Measurements from ENCODE around the gene MAP3K3. TPM values are rescaled to one million over a fixed set of nuclear protein-coding genes. Genes with fewer than 3 reads are reported as not detected.

Gene MAP3K3
- total and polyA plus RNA-seq, 10 of the 15 experiments (the other 5 are each of a cell fraction or from before 2014, with no cell fraction given), result 1.6 to 24.1 (median 15.0) TPM

DNA sequence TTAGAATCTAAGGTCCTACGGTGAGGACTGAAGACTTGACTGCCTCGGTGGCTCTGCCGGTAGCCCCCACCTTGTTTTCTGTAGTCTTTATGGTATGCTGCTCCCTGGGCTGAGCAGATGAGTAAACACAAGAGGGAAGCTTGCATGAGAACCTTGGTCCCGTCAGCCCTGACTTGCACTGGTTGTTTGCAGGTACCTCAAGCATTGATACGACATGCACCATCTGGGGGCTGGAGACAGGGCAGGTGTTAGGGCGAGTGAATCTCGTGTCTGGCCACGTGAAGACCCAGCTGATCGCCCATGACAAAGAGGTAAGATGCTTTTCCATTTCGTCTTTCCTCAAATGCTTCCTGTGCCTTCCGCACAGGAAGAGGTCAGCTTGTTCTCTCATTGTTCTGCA, 42.6 kb upstream of the MAP3K3 start:
- Histone ChIP-seq H3K9ac (ENCODE audit: control insufficient read depth, insufficient read depth, low read length) (no peak overlapping the region), H3K4me3 (no peak overlapping the region), H3K79me2 (ENCODE audit: control insufficient read depth, insufficient read depth, low read length) (peaks cover 1% of the 10 kb centered on the region; the same call in 1 of the 2 replicates), H3K4me2 (ENCODE audit: control insufficient read depth, insufficient read depth) (no peak overlapping the region), H3K27me3 (replicated peaks in 1 of 2; ENCODE audit: control insufficient read depth in 2 of 2, insufficient read depth in 2 of 2, low read length in 1 of 2) (no peaks in the 10 kb centered on the region), H3K27ac (ENCODE audit: control insufficient read depth, insufficient read depth) (no peak overlapping the region), H3K9me3 (replicated peaks; ENCODE audit: control insufficient read depth, insufficient read depth, low read length) (no peaks in the 10 kb centered on the region), H3K36me3 (ENCODE audit: control insufficient read depth in 2 of 2, insufficient read depth in 2 of 2, low read length in 1 of 2) (peaks cover 17 to 38% of the 10 kb centered on the region in 2 experiments), H4K20me1 (ENCODE audit: control insufficient read depth, insufficient read depth) (peaks cover 6% of the 10 kb centered on the region; the same call in 1 of the 2 replicates), H3K4me1 (ENCODE audit: control insufficient read depth, insufficient read depth, low read length) (no peaks in the 10 kb centered on the region), H2AFZ (ENCODE audit: control insufficient read depth, low read depth, low read length) (no peak overlapping the region)
- in situ Hi-C loops (cut with MboI), result no loop called here
- ATAC-seq (no peak), FAIRE-seq (no peak), DNase-seq (ENCODE audit: low read depth, low spot score) (no peak)
- intact Hi-C loops (cut with micrococcal nuclease; ENCODE audit: unreplicated experiment), result no loop called here
- SMC1A ChIA-PET (ENCODE audit: uncharacterized antibody, unreplicated experiment), result interaction anchor here (1.5 kb wide), 1 partner anchor 77 kb away, joined by 3 read pairs; no protein-coding TSS in a partner anchor
- 94% methylated on average over 11 of the region's 11 CpGs for WGBS (ENCODE audit: insufficient coverage, insufficient replicate concordance, low lambda C conversion rate, missing lambda C conversion rate)
- TF ChIP-seq ATF2 (IDR thresholded peaks at IDR 0.05; ENCODE audit: low read length) (no peak), FOXK2 (IDR thresholded peaks at IDR 0.05) (0 out of 2 replicates have a peak, but pooled peaks have one; percentile 11)
- POLR2A ChIA-PET, result interaction anchor here (1.6 kb wide), 1 partner anchor 10 kb away, joined by 5 read pairs; no protein-coding TSS in a partner anchor
- RAD21 ChIA-PET (ENCODE audit: unreplicated experiment), result no interaction called here
- CTCF ChIA-PET, result interaction anchor here (0.6 to 1.3 kb wide), 3 partner anchors 15 to 176 kb away, joined by 3 read pairs; no protein-coding TSS in a partner anchor
- BruUV-seq (replicated peaks), result no TSS peak

- ChIA-PET SMC1A (ENCODE audit: uncharacterized antibody, unreplicated experiment) (no interaction called here), CTCF (interaction anchor here (0.6 kb wide), 1 partner anchor 22 kb away, joined by 3 read pairs; no protein-coding TSS in a partner anchor)
Observed at GRCh38 chr17:63587770-63588169, 34.4 kb upstream of the MAP3K3 start.

More at GRCh38 chr17:63587770-63588169, 34.4 kb upstream of the MAP3K3 start:
- intact Hi-C loops (cut with micrococcal nuclease; ENCODE audit: unreplicated experiment), result no loop called here
- ATAC-seq (no peak), FAIRE-seq (no peak), DNase-seq (ENCODE audit: low read depth, low spot score) (no peak)
- TF ChIP-seq, protein P1, sequence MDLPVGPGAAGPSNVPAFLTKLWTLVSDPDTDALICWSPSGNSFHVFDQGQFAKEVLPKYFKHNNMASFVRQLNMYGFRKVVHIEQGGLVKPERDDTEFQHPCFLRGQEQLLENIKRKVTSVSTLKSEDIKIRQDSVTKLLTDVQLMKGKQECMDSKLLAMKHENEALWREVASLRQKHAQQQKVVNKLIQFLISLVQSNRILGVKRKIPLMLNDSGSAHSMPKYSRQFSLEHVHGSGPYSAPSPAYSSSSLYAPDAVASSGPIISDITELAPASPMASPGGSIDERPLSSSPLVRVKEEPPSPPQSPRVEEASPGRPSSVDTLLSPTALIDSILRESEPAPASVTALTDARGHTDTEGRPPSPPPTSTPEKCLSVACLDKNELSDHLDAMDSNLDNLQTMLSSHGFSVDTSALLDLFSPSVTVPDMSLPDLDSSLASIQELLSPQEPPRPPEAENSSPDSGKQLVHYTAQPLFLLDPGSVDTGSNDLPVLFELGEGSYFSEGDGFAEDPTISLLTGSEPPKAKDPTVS (IDR thresholded peaks at IDR 0.05; ENCODE audit: low read depth, low read length), result no peak
- TF ChIP-seq, protein P2, sequence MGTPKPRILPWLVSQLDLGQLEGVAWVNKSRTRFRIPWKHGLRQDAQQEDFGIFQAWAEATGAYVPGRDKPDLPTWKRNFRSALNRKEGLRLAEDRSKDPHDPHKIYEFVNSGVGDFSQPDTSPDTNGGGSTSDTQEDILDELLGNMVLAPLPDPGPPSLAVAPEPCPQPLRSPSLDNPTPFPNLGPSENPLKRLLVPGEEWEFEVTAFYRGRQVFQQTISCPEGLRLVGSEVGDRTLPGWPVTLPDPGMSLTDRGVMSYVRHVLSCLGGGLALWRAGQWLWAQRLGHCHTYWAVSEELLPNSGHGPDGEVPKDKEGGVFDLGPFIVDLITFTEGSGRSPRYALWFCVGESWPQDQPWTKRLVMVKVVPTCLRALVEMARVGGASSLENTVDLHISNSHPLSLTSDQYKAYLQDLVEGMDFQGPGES (IDR thresholded peaks at IDR 0.05), result no peak
- RAD21 ChIA-PET (ENCODE audit: unreplicated experiment), result no interaction called here
- H2AFZ ChIP-seq (ENCODE audit: control insufficient read depth, low read depth, low read length), result no peak overlapping the region
- no peaks in the 10 kb centered on the region; the same call in 1 of the 2 replicates for H3K4me1 ChIP-seq (ENCODE audit: control insufficient read depth, insufficient read depth, low read length)
- no peak overlapping the region for H3K9ac ChIP-seq (ENCODE audit: control insufficient read depth, insufficient read depth, low read length)
- H3K9me3 ChIP-seq (replicated peaks; ENCODE audit: control insufficient read depth, insufficient read depth, low read length), result no peaks in the 10 kb centered on the region
- 99% methylated on average over 5 of the region's 5 CpGs for WGBS (ENCODE audit: insufficient coverage, insufficient replicate concordance, low lambda C conversion rate, missing lambda C conversion rate)
- no peaks in the 10 kb centered on the region for H4K20me1 ChIP-seq (ENCODE audit: control insufficient read depth, insufficient read depth)
- no peak overlapping the region for H3K27ac ChIP-seq (ENCODE audit: control insufficient read depth, insufficient read depth)
- no TSS peak for BruUV-seq (replicated peaks)
- H3K4me3 ChIP-seq, result no peak overlapping the region
- no peak overlapping the region for H3K4me2 ChIP-seq (ENCODE audit: control insufficient read depth, insufficient read depth)
- POLR2A ChIA-PET, result interaction anchor here (1.3 kb wide), 1 partner anchor 14 kb away, joined by 3 read pairs; no protein-coding TSS in a partner anchor
- H3K36me3 ChIP-seq (ENCODE audit: control insufficient read depth in 2 of 2, insufficient read depth in 2 of 2, low read length in 1 of 2), result peaks cover 30 to 53% of the 10 kb centered on the region in 2 experiments
- H3K79me2 ChIP-seq (ENCODE audit: control insufficient read depth, insufficient read depth, low read length), result no peaks in the 10 kb centered on the region
- H3K27me3 ChIP-seq (replicated peaks in 1 of 2; ENCODE audit: control insufficient read depth in 2 of 2, insufficient read depth in 2 of 2, low read length in 1 of 2), result no peaks in the 10 kb centered on the region
- in situ Hi-C loops (cut with MboI), result no loop called here

Data from GM12878 (cell line).